ENCODE data around the gene AGAP2. TPM values are rescaled to one million over a fixed set of nuclear protein-coding genes. Genes with fewer than 3 reads are reported as not detected.

AGAP2 gene
- total and polyA plus RNA-seq, 2 of the 8 experiments (the other 6 are each of a cell fraction or from before 2014, with no cell fraction given): 1.5 TPM

GRCh38 chr12:57780284-57780897, 41.8 kb upstream of the AGAP2 start:
- Histone ChIP-seq H2BK12ac (ENCODE audit: low read depth, low read length) (no peak overlapping the region), H2BK15ac (ENCODE audit: low read length) (no peak overlapping the region), H2BK120ac (replicated peaks; ENCODE audit: low read depth, low read length) (no peak overlapping the region), H3K9me3 (ENCODE audit: insufficient read depth in 2 of 2, low read depth in 1 of 2, low read length in 1 of 2) (no peaks in the 10 kb centered on the region), H2BK5ac (ENCODE audit: low read depth, low read length) (no peak overlapping the region), H3K56ac (replicated peaks; ENCODE audit: insufficient read length, low read depth, low read length) (no peak overlapping the region), H4K20me1 (replicated peaks in 1 of 2; ENCODE audit: control insufficient read depth in 1 of 2, insufficient read depth in 2 of 2, low read length in 2 of 2) (no peaks in the 10 kb centered on the region), H3K14ac (ENCODE audit: insufficient read length) (no peak overlapping the region), H3K23ac (ENCODE audit: insufficient read length) (no peak overlapping the region), H3K4me1 (replicated peaks in 1 of 4; ENCODE audit: control insufficient read depth in 3 of 4, insufficient read depth in 4 of 4, low read length in 3 of 4) (no peaks in the 10 kb centered on the region), H3K79me2 (ENCODE audit: control insufficient read depth in 1 of 2, insufficient read depth in 2 of 2, low read length in 2 of 2) (peaks cover 0 to 16% of the 10 kb centered on the region in 2 experiments; a peak in 2 of 4 replicates), H3K36me3 (ENCODE audit: control insufficient read depth in 2 of 4, insufficient read depth in 4 of 4, low read length in 3 of 4) (peaks cover 0 to 5% (median 2%) of the 10 kb centered on the region in 4 experiments; a peak in 3 of 8 replicates), H4K8ac (ENCODE audit: extremely low read depth, insufficient read depth, low read length) (no peak overlapping the region), H3K18ac (ENCODE audit: extremely low read depth, low read length) (no peak overlapping the region), H2AFZ (ENCODE audit: low read length) (no peak overlapping the region), H4K91ac (replicated peaks; ENCODE audit: insufficient read length, low read length) (no peak overlapping the region), H2BK20ac (ENCODE audit: low read length) (no peak overlapping the region), H3K23me2 (ENCODE audit: low read depth, low read length) (peaks cover 2% of the 10 kb centered on the region; the same call in 1 of the 2 replicates), H3K4me2 (ENCODE audit: insufficient read depth in 1 of 2, low read depth in 2 of 2, low read length in 2 of 2) (no peak overlapping the region), H3K4me3 (ENCODE audit: extremely low read depth in 1 of 4, insufficient read depth in 2 of 4, low read depth in 3 of 4, low read length in 4 of 4) (no peak overlapping the region), H3K27me3 (replicated peaks in 1 of 4; ENCODE audit: control insufficient read depth in 3 of 4, extremely low read depth in 1 of 4, insufficient read depth in 3 of 4, low read length in 3 of 4) (no peaks in the 10 kb centered on the region), H3K27ac (ENCODE audit: low read depth, low read length) (no peak overlapping the region; the same call in 1 of the 2 replicates), H2AK5ac (ENCODE audit: low read depth, low read length) (no peak overlapping the region), H4K5ac (ENCODE audit: insufficient read length, low read depth, low read length) (no peak overlapping the region), H3K79me1 (ENCODE audit: low read depth, low read length) (no peaks in the 10 kb centered on the region), H3K4ac (replicated peaks; ENCODE audit: insufficient read length, low read depth, low read length) (no peak overlapping the region), H3K9ac (replicated peaks in 1 of 4; ENCODE audit: extremely low read depth in 1 of 4, low read depth in 3 of 4, low read length in 3 of 4) (no peak overlapping the region; a peak in 1 of 7 replicates)
- POLR2A ChIA-PET (ENCODE audit: partially characterized antibody): interaction anchor here (1.0 to 1.6 kb wide), 3 partner anchors 8 to 14 kb away, joined by 3 to 6 read pairs (median 5); partner anchors contain the start of genes CYP27B1, EEF1AKMT3 and METTL1
- DNase-seq (ENCODE audit: low read depth in 1 of 2, low spot score in 2 of 2) (no peak), FAIRE-seq (no peak)
- CTCF ChIA-PET (ENCODE audit: partially characterized antibody): interaction anchor here (1.1 to 4.7 kb wide), 9 partner anchors 10 to 52 kb away, joined by 3 to 28 read pairs (median 5); partner anchors contain the start of gene CYP27B1
- WGBS, 2 experiments (ENCODE audit: extremely low coverage in 1 of 2, insufficient coverage in 1 of 2, insufficient read length in 1 of 2, insufficient replicate concordance in 2 of 2, low coverage in 1 of 2, low lambda C conversion rate in 2 of 2, missing lambda C conversion rate in 1 of 2): 90% methylated on average over 4 of the region's 4 CpGs; no CpG with 5 or more reads in 1 of the 2 experiments
- TF ChIP-seq RBBP5 (IDR thresholded peaks at IDR 0.05; ENCODE audit: borderline replicate concordance, low read depth, low read length): no peak
- TF ChIP-seq CBX8 (IDR thresholded peaks at IDR 0.05; ENCODE audit: borderline replicate concordance, low read depth, low read length): no peak
